Breast epithelium (tissue), 3 donors: Measurements from ENCODE around the gene GABPB1.

Source experiments
- POLR2A ChIP-seq: fragments of 450-650 bp; IDR thresholded peaks from one replicate; pipeline ENCODE4 v1.6.1; 2016; ENCODE audit warnings: antibody characterized with exemption, mild to moderate bottlenecking, moderate library complexity
- POLR2AphosphoS5 ChIP-seq, 3 donors: sonication (generic); formaldehyde crosslinking; IDR thresholded peaks; one replicate each; pipeline ENCODE4 v1.6.1; 2017; ENCODE audit warnings: antibody characterized with exemption in 3 of 3
- TF ChIP-seq, protein P1 (sequence below), 3 donors: fragments of 450-650 bp; IDR thresholded peaks; one replicate each; pipeline ENCODE4 v1.5.1; 2016 to 2017; ENCODE audit warnings: antibody characterized with exemption in 3 of 3, mild to moderate bottlenecking in 3 of 3, moderate library complexity in 3 of 3

DNA sequence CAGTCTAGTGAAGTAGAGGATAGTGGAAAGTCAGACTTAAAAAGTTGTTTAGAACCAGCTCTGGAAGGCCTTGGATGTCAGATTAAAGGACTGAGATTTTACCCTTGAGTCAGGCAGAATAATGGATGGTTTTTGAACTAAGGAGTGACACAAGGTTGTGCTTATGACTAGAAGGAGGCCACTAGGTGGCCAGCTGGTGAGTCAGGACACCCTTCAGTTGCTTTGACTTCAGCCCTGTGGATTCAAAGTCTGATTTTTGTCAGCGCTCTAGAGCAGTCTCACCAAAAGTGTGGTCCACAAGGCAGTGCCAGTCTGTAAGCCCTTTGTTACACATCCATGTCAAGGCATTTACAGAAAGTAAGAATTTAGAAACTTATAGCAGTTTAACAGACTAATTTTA lies 3.8 kb upstream of the GABPB1 start:
- TF ChIP-seq, protein P1, sequence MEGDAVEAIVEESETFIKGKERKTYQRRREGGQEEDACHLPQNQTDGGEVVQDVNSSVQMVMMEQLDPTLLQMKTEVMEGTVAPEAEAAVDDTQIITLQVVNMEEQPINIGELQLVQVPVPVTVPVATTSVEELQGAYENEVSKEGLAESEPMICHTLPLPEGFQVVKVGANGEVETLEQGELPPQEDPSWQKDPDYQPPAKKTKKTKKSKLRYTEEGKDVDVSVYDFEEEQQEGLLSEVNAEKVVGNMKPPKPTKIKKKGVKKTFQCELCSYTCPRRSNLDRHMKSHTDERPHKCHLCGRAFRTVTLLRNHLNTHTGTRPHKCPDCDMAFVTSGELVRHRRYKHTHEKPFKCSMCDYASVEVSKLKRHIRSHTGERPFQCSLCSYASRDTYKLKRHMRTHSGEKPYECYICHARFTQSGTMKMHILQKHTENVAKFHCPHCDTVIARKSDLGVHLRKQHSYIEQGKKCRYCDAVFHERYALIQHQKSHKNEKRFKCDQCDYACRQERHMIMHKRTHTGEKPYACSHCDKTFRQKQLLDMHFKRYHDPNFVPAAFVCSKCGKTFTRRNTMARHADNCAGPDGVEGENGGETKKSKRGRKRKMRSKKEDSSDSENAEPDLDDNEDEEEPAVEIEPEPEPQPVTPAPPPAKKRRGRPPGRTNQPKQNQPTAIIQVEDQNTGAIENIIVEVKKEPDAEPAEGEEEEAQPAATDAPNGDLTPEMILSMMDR (IDR thresholded peaks at IDR 0.05): no peak
- no peak for TF ChIP-seq POLR2A
- no peak for TF ChIP-seq POLR2AphosphoS5 (IDR thresholded peaks at IDR 0.05)
